ENCODE results near the gene SUMO3.

GRCh38 chr21:44836666-44837471 lies 19.0 kb upstream of the SUMO3 start:
- TF ChIP-seq CTCF (conservative IDR thresholded peaks at IDR 0.05; ENCODE audit: low read length) (no peak), EZH2phosphoT487 (IDR thresholded peaks at IDR 0.05; ENCODE audit: borderline replicate concordance, low read depth, low read length) (no peak)
